Keratinocyte (primary cell): ENCODE data around the gene PTCSC3. TPM values are rescaled to one million over a fixed set of nuclear protein-coding genes. Genes with fewer than 3 reads are reported as not detected.

Experiments
- DNase-seq: peaks from one replicate; pipeline ENCODE4 v3.0.0-alpha.2; 2011; ENCODE audit warnings: low read depth, missing footprints, low spot score
- FAIRE-seq: peaks from 2 replicates; lab custom pipeline; 2011; peaks lifted over from hg19 to GRCh38; lab: Jason Lieb, UNC
- H2AFZ ChIP-seq: 2 replicates; pipeline ENCODE4 v1.6.0; 2012; ENCODE audit warnings: low read length, control low read depth, inconsistent platforms; ENCODE audit not compliant: control insufficient read depth
- H3K27ac ChIP-seq: 2 replicates; pipeline ENCODE4 v1.5.1; 2011; ENCODE audit warnings: low read length; ENCODE audit not compliant: control insufficient read depth, insufficient read depth
- H3K27me3 ChIP-seq: 3 replicates; pipeline ENCODE4 v1.6.0; 2011; ENCODE audit warnings: low read length; ENCODE audit not compliant: control insufficient read depth, insufficient read depth; ENCODE audit errors: extremely low read depth
- H3K36me3 ChIP-seq, 2 experiments: 2 replicates in 1 of 2; 3 replicates in 1 of 2; pipeline ENCODE4 v1.5.1; 2011; ENCODE audit warnings: low read length in 2 of 2, mild to moderate bottlenecking in 1 of 2; ENCODE audit not compliant: control insufficient read depth in 2 of 2, insufficient read depth in 2 of 2; ENCODE audit errors: extremely low read depth in 1 of 2
- H3K4me1 ChIP-seq: 3 replicates; pipeline ENCODE4 v1.5.1; 2011; ENCODE audit warnings: low read length; ENCODE audit not compliant: control insufficient read depth, insufficient read depth; ENCODE audit errors: extremely low read depth
- H3K4me2 ChIP-seq: 3 replicates; pipeline ENCODE4 v1.6.0; 2011; ENCODE audit warnings: low read depth, low read length; ENCODE audit not compliant: control insufficient read depth, insufficient read depth; ENCODE audit errors: extremely low read depth
- H3K4me3 ChIP-seq, 3 experiments: fragments of 200-600 bp in 1 of 3; sonication (generic) in 1 of 3; 2 replicates in 2 of 3; 3 replicates in 1 of 3; pipeline ENCODE4 v1.5.1; 2011 to 2016; ENCODE audit warnings: low read length in 3 of 3, mild to moderate bottlenecking in 3 of 3, control low read depth in 2 of 3, inconsistent platforms in 1 of 3, low read depth in 1 of 3, mixed read lengths in 1 of 3, mixed run types in 1 of 3, moderate library complexity in 1 of 3; ENCODE audit not compliant: control insufficient read depth in 2 of 3, insufficient read depth in 2 of 3; ENCODE audit errors: extremely low read depth in 1 of 3
- H3K79me2 ChIP-seq: 2 replicates; pipeline ENCODE4 v1.6.0; 2012; ENCODE audit warnings: low read length; ENCODE audit not compliant: control insufficient read depth, insufficient read depth
- H3K9ac ChIP-seq: 3 replicates; pipeline ENCODE4 v1.6.0; 2011; ENCODE audit warnings: low read length; ENCODE audit not compliant: control insufficient read depth, insufficient read depth; ENCODE audit errors: extremely low read depth
- H3K9me1 ChIP-seq: 3 replicates; pipeline ENCODE4 v1.6.0; 2011; ENCODE audit warnings: low read length; ENCODE audit not compliant: control insufficient read depth, insufficient read depth; ENCODE audit errors: extremely low read depth
- H3K9me3 ChIP-seq: 2 replicates; pipeline ENCODE4 v1.5.1; 2012; ENCODE audit warnings: low read depth, low read length; ENCODE audit not compliant: control insufficient read depth
- H4K20me1 ChIP-seq: 3 replicates; pipeline ENCODE4 v1.6.0; 2011; ENCODE audit warnings: low read length; ENCODE audit not compliant: control insufficient read depth, insufficient read depth; ENCODE audit errors: extremely low read depth
- CTCF ChIP-seq, 3 experiments: IDR thresholded peaks in 1 of 3; conservative IDR thresholded peaks in 1 of 3; optimal IDR thresholded peaks in 1 of 3; 2 replicates in 2 of 3; 3 replicates in 1 of 3; pipeline versions ENCODE3 to v1.5.1; 2011; ENCODE audit warnings: low read length in 3 of 3, mild to moderate bottlenecking in 3 of 3, moderate library complexity in 2 of 3, control low read depth in 1 of 3, inconsistent platforms in 1 of 3; ENCODE audit not compliant: insufficient read depth in 2 of 3; ENCODE audit errors: extremely low read depth in 1 of 3
- EZH2 ChIP-seq: IDR thresholded peaks from one replicate; pipeline ENCODE4 v1.6.1; 2012; ENCODE audit warnings: inconsistent platforms, mild to moderate bottlenecking, low read length, moderate library complexity
- dilution Hi-C: fragments of 300-500 bp; cut with MboI; formaldehyde crosslinking; loops from one replicate; pipeline ENCODE4 v1.7.0; 2020; ENCODE audit warnings: low sequenced_read_pairs; ENCODE audit not compliant: extremely low pct_ligation_motif_present
- polyA plus RNA-seq, 5 experiments: library from polyadenylated mRNA; depleted of rRNA in 3 of 5; stranded (reverse) in 3 of 5; stranded (forward) in 1 of 5; unstranded in 1 of 5; fragments of >200 nt; gene quantifications; 1 replicate in 1 of 5; 2 replicates in 3 of 5; 3 replicates in 1 of 5; pipeline versions ENCODE4 v1.2.1 to v1.2.3, GENCODE V29; 2011 to 2012; ENCODE audit warnings: missing spikeins in 2 of 5, low read depth in 1 of 5, low replicate concordance in 1 of 5

PTCSC3 gene
- polyA plus RNA-seq, 1 donor (not counting 4 experiments of a cell fraction or from before 2014, with no cell fraction given): not detected

- H4K20me1 ChIP-seq: no peaks in the 10 kb centered on the region
- H3K9ac ChIP-seq: no peak overlapping the region
- H3K27me3 ChIP-seq: peaks cover 9% of the 10 kb centered on the region
- H3K9me3 ChIP-seq: no peaks in the 10 kb centered on the region
- dilution Hi-C loops: no loop called here
- H3K4me1 ChIP-seq: peaks cover 7% of the 10 kb centered on the region
- H3K4me3 ChIP-seq: no peak overlapping the region
- FAIRE-seq: no peak
- no peaks in the 10 kb centered on the region for H3K36me3 ChIP-seq
- TF ChIP-seq CTCF (optimal IDR thresholded peaks at IDR 0.05 in 1 of 3, IDR thresholded peaks at IDR 0.05 in 1 of 3, conservative IDR thresholded peaks at IDR 0.05 in 1 of 3; ENCODE audit: extremely low read depth in 1 of 3, insufficient read depth in 2 of 3, low read length in 3 of 3) (no peak), EZH2 (no peak)
- no peak overlapping the region for H3K4me2 ChIP-seq
- no peak overlapping the region for H3K27ac ChIP-seq
- no peak overlapping the region for H2AFZ ChIP-seq
- DNase-seq: no peak
- no peaks in the 10 kb centered on the region for H3K9me1 ChIP-seq
- H3K79me2 ChIP-seq: no peaks in the 10 kb centered on the region
Observed at GRCh38 chr14:36214476-36215216, 38.1 kb upstream of the PTCSC3 start.

- dilution Hi-C loops: no loop called here
- H3K9ac ChIP-seq: no peak overlapping the region
- H4K20me1 ChIP-seq: no peaks in the 10 kb centered on the region
- DNase-seq (no peak), FAIRE-seq (no peak)
- no peak overlapping the region for H2AFZ ChIP-seq
- no peak overlapping the region for H3K27ac ChIP-seq
- TF ChIP-seq EZH2: no peak
- TF ChIP-seq CTCF (optimal IDR thresholded peaks at IDR 0.05 in 1 of 3, IDR thresholded peaks at IDR 0.05 in 1 of 3, conservative IDR thresholded peaks at IDR 0.05 in 1 of 3; ENCODE audit: extremely low read depth in 1 of 3, insufficient read depth in 2 of 3, low read length in 3 of 3): no peak
- H3K9me3 ChIP-seq: no peaks in the 10 kb centered on the region
- H3K4me1 ChIP-seq: peaks cover 5% of the 10 kb centered on the region
- no peaks in the 10 kb centered on the region for H3K79me2 ChIP-seq
- H3K4me2 ChIP-seq: no peak overlapping the region
- H3K36me3 ChIP-seq: no peaks in the 10 kb centered on the region
- H3K4me3 ChIP-seq: no peak overlapping the region
- H3K9me1 ChIP-seq: no peaks in the 10 kb centered on the region
- H3K27me3 ChIP-seq: peaks cover 9% of the 10 kb centered on the region
Observed at GRCh38 chr14:36212987-36213386, 36.5 kb upstream of the PTCSC3 start.
